ENCODE measurements around the gene ACAA2.

The ACAA2 gene

DNA sequence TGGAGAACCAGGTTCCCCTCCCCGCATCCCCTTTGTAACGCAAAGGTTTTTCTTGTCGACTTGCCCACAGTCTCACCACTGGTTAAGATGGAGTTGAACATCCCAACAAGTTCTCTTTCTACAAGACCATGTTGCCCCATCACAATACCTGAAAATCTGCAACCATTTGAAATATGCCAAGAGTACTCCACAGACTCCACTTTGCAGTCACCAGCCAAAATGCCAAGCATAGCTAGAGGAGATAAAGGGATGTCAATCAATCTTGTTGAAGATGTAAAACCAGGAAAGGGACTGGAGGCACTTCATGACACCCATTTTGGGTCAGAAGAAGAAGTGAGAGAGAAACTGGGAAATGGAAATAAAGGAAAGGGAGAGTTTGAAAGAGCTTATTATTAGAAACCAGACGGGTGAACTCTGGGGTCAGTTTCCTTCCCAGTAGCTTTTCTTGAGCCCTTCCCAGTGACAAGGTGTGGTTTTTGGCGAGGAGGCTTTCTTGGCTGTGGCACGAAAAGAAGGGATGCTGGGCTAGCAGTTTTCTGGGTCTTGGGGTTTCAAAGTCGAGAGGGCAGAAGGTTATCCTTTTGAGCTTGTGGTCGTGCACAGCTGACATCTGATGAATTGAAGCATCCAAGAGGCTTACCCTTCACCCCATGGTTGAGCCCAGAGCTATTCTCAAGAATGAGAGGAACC, 79.3 kb downstream of the ACAA2 start:
- no peak for TF ChIP-seq CTCF (IDR thresholded peaks at IDR 0.05; ENCODE audit: control extremely low read depth, extremely low read depth, low read depth, missing control alignments)
- DNase-seq (ENCODE audit: extremely low spot score): no peak
- CTCF ChIA-PET: interaction anchor here (1.3 kb wide), 2 partner anchors 11 to 33 kb away, joined by 3 to 4 read pairs; no protein-coding TSS in a partner anchor
- POLR2A ChIA-PET: no interaction called here

GRCh38 chr18:49733321-49733720, 80.0 kb downstream of the ACAA2 start:
- no peak for TF ChIP-seq CTCF (IDR thresholded peaks at IDR 0.05; ENCODE audit: control extremely low read depth, extremely low read depth, low read depth, missing control alignments)
- POLR2A ChIA-PET: no interaction called here
- CTCF ChIA-PET: interaction anchor here (1.3 kb wide), 2 partner anchors 10 to 33 kb away, joined by 3 to 4 read pairs; no protein-coding TSS in a partner anchor
- no peak for DNase-seq (ENCODE audit: extremely low spot score)
